ENCODE measurements around the gene VTN.

VTN gene

GRCh38 chr17:28384281-28385036 is 14.4 kb upstream of the VTN start:
- Histone ChIP-seq H3K36me3 (ENCODE audit: low read length) (no peaks in the 10 kb centered on the region), H3K4me3 (ENCODE audit: insufficient read depth, low read length, poor library complexity, severe bottlenecking) (no peak overlapping the region), H4K20me1 (ENCODE audit: low read depth, low read length) (no peaks in the 10 kb centered on the region), H3K79me2 (ENCODE audit: insufficient read depth, low read length) (no peaks in the 10 kb centered on the region), H2AFZ (ENCODE audit: low read depth, low read length, severe bottlenecking) (peak overlapping the region; percentile 54), H3K9ac (ENCODE audit: low read length) (0 out of 2 replicates have a peak overlapping the region, but pooled peaks have one; percentile 21), H3K4me2 (ENCODE audit: low read depth, low read length, poor library complexity, severe bottlenecking) (peak overlapping the region; percentile 29), H3F3A (ENCODE audit: insufficient read depth) (no peaks in the 10 kb centered on the region), H3K9me3 (ENCODE audit: insufficient read depth, low read length) (no peaks in the 10 kb centered on the region), H3K9me2 (replicated peaks; ENCODE audit: insufficient read depth, low read length) (no peaks in the 10 kb centered on the region), H3K27me3 (ENCODE audit: low read length) (no peaks in the 10 kb centered on the region), H3K27ac (ENCODE audit: low read depth, low read length) (no peak overlapping the region)
- TF ChIP-seq CTCF (IDR thresholded peaks at IDR 0.05; ENCODE audit: insufficient read depth, low read length, poor library complexity, severe bottlenecking): no peak
- TF ChIP-seq EZH2phosphoT487 (conservative IDR thresholded peaks at IDR 0.05; ENCODE audit: low read length): no peak

- H2AFZ ChIP-seq (ENCODE audit: low read depth, low read length, severe bottlenecking): no peak overlapping the region
- no peaks in the 10 kb centered on the region for H3K36me3 ChIP-seq (ENCODE audit: low read length)
- H3K27ac ChIP-seq (ENCODE audit: low read depth, low read length): no peak overlapping the region
- H3K9me3 ChIP-seq (ENCODE audit: insufficient read depth, low read length): no peaks in the 10 kb centered on the region
- H4K20me1 ChIP-seq (ENCODE audit: low read depth, low read length): no peaks in the 10 kb centered on the region
- H3K9me2 ChIP-seq (replicated peaks; ENCODE audit: insufficient read depth, low read length): no peaks in the 10 kb centered on the region
- no peaks in the 10 kb centered on the region for H3F3A ChIP-seq (ENCODE audit: insufficient read depth)
- H3K4me2 ChIP-seq (ENCODE audit: low read depth, low read length, poor library complexity, severe bottlenecking): no peak overlapping the region
- H3K27me3 ChIP-seq (ENCODE audit: low read length): no peaks in the 10 kb centered on the region
- H3K9ac ChIP-seq (ENCODE audit: low read length): no peak overlapping the region
- H3K79me2 ChIP-seq (ENCODE audit: insufficient read depth, low read length): no peaks in the 10 kb centered on the region
- TF ChIP-seq EZH2phosphoT487 (conservative IDR thresholded peaks at IDR 0.05; ENCODE audit: low read length) (no peak), CTCF (IDR thresholded peaks at IDR 0.05; ENCODE audit: insufficient read depth, low read length, poor library complexity, severe bottlenecking) (no peak)
- H3K4me3 ChIP-seq (ENCODE audit: insufficient read depth, low read length, poor library complexity, severe bottlenecking): no peak overlapping the region
These were observed 11.2 kb upstream of the VTN start for GRCh38 chr17:28381141-28381825.

GRCh38 chr17:28379814-28380801 is 10.0 kb upstream of the VTN start:
- Histone ChIP-seq H3K79me2 (ENCODE audit: insufficient read depth, low read length) (no peaks in the 10 kb centered on the region), H3K9ac (ENCODE audit: low read length) (no peak overlapping the region), H4K20me1 (ENCODE audit: low read depth, low read length) (no peaks in the 10 kb centered on the region), H3K4me2 (ENCODE audit: low read depth, low read length, poor library complexity, severe bottlenecking) (no peak overlapping the region), H3K27ac (ENCODE audit: low read depth, low read length) (no peak overlapping the region), H3K9me3 (ENCODE audit: insufficient read depth, low read length) (no peaks in the 10 kb centered on the region), H3F3A (ENCODE audit: insufficient read depth) (no peaks in the 10 kb centered on the region), H3K9me2 (replicated peaks; ENCODE audit: insufficient read depth, low read length) (no peaks in the 10 kb centered on the region), H3K4me3 (ENCODE audit: insufficient read depth, low read length, poor library complexity, severe bottlenecking) (no peak overlapping the region), H3K36me3 (ENCODE audit: low read length) (no peaks in the 10 kb centered on the region), H2AFZ (ENCODE audit: low read depth, low read length, severe bottlenecking) (no peak overlapping the region), H3K27me3 (ENCODE audit: low read length) (no peaks in the 10 kb centered on the region)
- TF ChIP-seq CTCF (IDR thresholded peaks at IDR 0.05; ENCODE audit: insufficient read depth, low read length, poor library complexity, severe bottlenecking): no peak
- TF ChIP-seq EZH2phosphoT487 (conservative IDR thresholded peaks at IDR 0.05; ENCODE audit: low read length): no peak
